Ovary (tissue), 3 donors: Measurements from ENCODE around the gene LOXHD1.

Experiments used
- CTCF ChIP-seq, 3 donors: fragments of 450-650 bp in 2 of 3; fragments of 200-600 bp in 1 of 3; IDR thresholded peaks; one replicate each; pipeline versions ENCODE4 v1.5.1 to v1.8.0; 2016 to 2022; ENCODE audit warnings: antibody characterized with exemption in 3 of 3, mild to moderate bottlenecking in 1 of 3
- POLR2A ChIP-seq: fragments of 450-650 bp; IDR thresholded peaks from one replicate; pipeline ENCODE4 v1.6.1; 2017; ENCODE audit warnings: antibody characterized with exemption, mild to moderate bottlenecking, moderate library complexity
- donor health status: DM: no; HTN: no; CAD: no.

GRCh38 chr18:46657115-46657955, at the start of gene LOXHD1:
- TF ChIP-seq CTCF (IDR thresholded peaks at IDR 0.05), result no peak
- TF ChIP-seq POLR2A, result no peak
